GM12878 (cell line): ENCODE measurements around the gene SEMA4C. TPM values are rescaled to one million over a fixed set of nuclear protein-coding genes. Genes with fewer than 3 reads are reported as not detected.

Source experiments
- E2F8 ChIP-seq: fragments of 450-650 bp; IDR thresholded peaks from 2 replicates; pipeline ENCODE4 v1.6.1; 2018; ENCODE audit warnings: mild to moderate bottlenecking, low read depth, moderate library complexity; ENCODE audit not compliant: partially characterized antibody
- E4F1 ChIP-seq: fragments of 450-650 bp; IDR thresholded peaks from 2 replicates; pipeline ENCODE4 v1.6.1; 2018; ENCODE audit warnings: borderline replicate concordance, mild to moderate bottlenecking; ENCODE audit not compliant: partially characterized antibody
- ELK1 ChIP-seq: IDR thresholded peaks from 2 replicates; pipeline ENCODE4 v1.6.1; 2012; ENCODE audit warnings: low read depth, low read length, improper control_type of control experiment
- ESRRA ChIP-seq: IDR thresholded peaks from 2 replicates; pipeline ENCODE4 v1.6.1; 2012; ENCODE audit warnings: mild to moderate bottlenecking, low read length, improper control_type of control experiment
- FOS ChIP-seq: IDR thresholded peaks from 3 replicates; pipeline ENCODE4 v1.6.1; 2011; ENCODE audit warnings: borderline replicate concordance; ENCODE audit not compliant: insufficient read length; ENCODE audit errors: extremely low read depth
- IKZF1 ChIP-seq: fragments of 450-650 bp; conservative IDR thresholded peaks from 2 replicates; pipeline ENCODE4 v1.6.1; 2017; ENCODE audit warnings: antibody characterized with exemption, mild to moderate bottlenecking
- NFYB ChIP-seq: IDR thresholded peaks from 2 replicates; pipeline ENCODE4 v1.6.1; 2011; ENCODE audit warnings: low read depth, mild to moderate bottlenecking, low read length, improper control_type of control experiment, moderate library complexity; ENCODE audit not compliant: insufficient read depth
- RAD21 ChIP-seq: IDR thresholded peaks from 2 replicates; pipeline ENCODE4 v1.6.1; 2011; ENCODE audit warnings: mild to moderate bottlenecking, low read depth, low read length, moderate library complexity; ENCODE audit not compliant: insufficient read depth
- RBBP5 ChIP-seq: fragments of 200-600 bp; sonication (generic); conservative IDR thresholded peaks from 2 replicates; pipeline ENCODE4 v1.6.1; 2016
- RELA ChIP-seq: fragments of 450-650 bp; IDR thresholded peaks from 2 replicates; pipeline ENCODE4 v1.8.0; 2014; ENCODE audit warnings: borderline replicate concordance; ENCODE audit not compliant: partially characterized antibody
- SMAD1 ChIP-seq: fragments of 450-650 bp; IDR thresholded peaks from 2 replicates; pipeline ENCODE4 v1.6.1; 2018; ENCODE audit warnings: mild to moderate bottlenecking, low read depth; ENCODE audit not compliant: partially characterized antibody
- SREBF1 ChIP-seq: IDR thresholded peaks from 2 replicates; pipeline ENCODE4 v1.6.1; 2012; ENCODE audit warnings: mild to moderate bottlenecking, low read length
- STAT3 ChIP-seq: IDR thresholded peaks from 2 replicates; pipeline ENCODE4 v1.6.1; 2011; ENCODE audit warnings: low read depth, low read length, improper control_type of control experiment
- polyA plus RNA-seq, 11 experiments: library from polyadenylated mRNA; depleted of rRNA in 4 of 11; unstranded in 6 of 11; stranded (reverse) in 5 of 11; fragments of >200 nt; fragmentation: Nextera tagmentation in 4 of 11; fragmentation: Illumina TruSeq in 1 of 11; extraction: Ambion mirVana in 4 of 11; extraction: Trizol in 1 of 11; gene quantifications; 1 replicate in 1 of 11; 2 replicates in 10 of 11; pipeline versions ENCODE4 v1.2.1 to v1.2.3, GENCODE V29; 2011 to 2016; ENCODE audit warnings: inconsistent platforms in 2 of 11, missing spikeins in 2 of 11, low read depth in 1 of 11
- total RNA-seq, 4 experiments: library from RNA; depleted of rRNA in 3 of 4; stranded (reverse); fragments of >200 nt in 3 of 4; fragmentation: Illumina TruSeq in 1 of 4; extraction: Trizol in 1 of 4; gene quantifications; 2 replicates each; pipeline versions ENCODE4 v1.2.1 to v1.2.3, GENCODE V29; 2013 to 2021

The SEMA4C gene
- total and polyA plus RNA-seq, 10 of the 15 experiments (the other 5 are each of a cell fraction or from before 2014, with no cell fraction given), result 0.06 to 21.6 (median 6.8) TPM

GRCh38 chr2:96882230-96882629, 12.3 kb upstream of the SEMA4C start (continued):
- TF ChIP-seq E4F1 (no peak), SMAD1 (no peak), RBBP5 (no peak), SREBF1 (no peak), ELK1 (no peak), ESRRA (no peak), IKZF1 (no peak), RELA (no peak), E2F8 (no peak), FOS (no peak), NFYB (no peak), RAD21 (no peak), STAT3 (no peak)
